ENCODE measurements around the gene STPG1.
A peak's percentile ranks its signal among the peaks of the same experiment; 100 is the strongest.
"Not testable (repeated sequence)": the region's sequence is repeated elsewhere in the genome, so short reads cannot be mapped to it uniquely, and the experiment has no call there.

STPG1 gene

GRCh38 chr1:24413350-24414163 is at the start of gene STPG1:
Gene STPG1 (minus strand): TSS chr1:24413782. CDS start chr1:24401388, 12,394 bp downstream.
- Histone ChIP-seq H3K4me1 (peaks cover 28% of the 10 kb centered on the region), H3K27ac (no peak within 1 kb of the TSS), H3K9ac (no peak within 1 kb of the TSS; the same call in 1 of the 2 replicates), H3K4me3 (peak within 1 kb of the TSS; percentile 68), H3K9me3 (no peaks in the 10 kb centered on the region), H3K36me3 (no peaks in the 10 kb centered on the region), H3K27me3 (peaks cover 28% of the 10 kb centered on the region), H4K20me1 (peaks cover 16% of the 10 kb centered on the region), H3K4me2 (peak within 1 kb of the TSS; percentile 73)
- TF ChIP-seq Cebpa-rat (IDR thresholded peaks at IDR 0.05), result no peak

- not testable (repeated sequence) for H4K20me1 ChIP-seq, H3K9ac ChIP-seq, H3K27ac ChIP-seq, H3K4me1 ChIP-seq, H3K4me2 ChIP-seq, H3K4me3 ChIP-seq, H3K27me3 ChIP-seq
- Histone ChIP-seq H3K9me3 (peaks cover 11% of the 10 kb centered on the region), H3K36me3 (peaks cover 65% of the 10 kb centered on the region)
These were observed 48.5 kb upstream of the STPG1 start for GRCh38 chr1:24462128-24462527.

GRCh38 chr1:24459551-24460266 is 46.1 kb upstream of the STPG1 start:
- no peak overlapping the region for H3K4me3 ChIP-seq
- no peaks in the 10 kb centered on the region for H3K27me3 ChIP-seq
- no peaks in the 10 kb centered on the region for H4K20me1 ChIP-seq
- H3K4me2 ChIP-seq, result no peak overlapping the region
- no peak for TF ChIP-seq Cebpa-rat (IDR thresholded peaks at IDR 0.05)
- no peaks in the 10 kb centered on the region for H3K4me1 ChIP-seq
- no peak overlapping the region for H3K9ac ChIP-seq
- H3K27ac ChIP-seq, result no peak overlapping the region
- H3K9me3 ChIP-seq, result peaks cover 11% of the 10 kb centered on the region
- peaks cover 76% of the 10 kb centered on the region for H3K36me3 ChIP-seq

- H3K27me3 ChIP-seq, result no peaks in the 10 kb centered on the region
- H3K4me2 ChIP-seq, result no peak overlapping the region
- TF ChIP-seq Cebpa-rat (IDR thresholded peaks at IDR 0.05), result no peak
- H3K27ac ChIP-seq, result no peak overlapping the region
- no peak overlapping the region for H3K4me3 ChIP-seq
- no peaks in the 10 kb centered on the region for H3K4me1 ChIP-seq
- H3K9me3 ChIP-seq, result peaks cover 11% of the 10 kb centered on the region
- no peaks in the 10 kb centered on the region for H4K20me1 ChIP-seq
- peaks cover 81% of the 10 kb centered on the region for H3K36me3 ChIP-seq
- no peak overlapping the region for H3K9ac ChIP-seq
These were observed 44.3 kb upstream of the STPG1 start for GRCh38 chr1:24457866-24458265.

GRCh38 chr1:24455272-24455671 is 41.7 kb upstream of the STPG1 start:
- Histone ChIP-seq H3K27me3 (no peaks in the 10 kb centered on the region), H3K4me3 (no peak overlapping the region), H4K20me1 (no peaks in the 10 kb centered on the region), H3K9me3 (no peaks in the 10 kb centered on the region), H3K4me1 (no peaks in the 10 kb centered on the region), H3K9ac (no peak overlapping the region), H3K4me2 (no peak overlapping the region), H3K36me3 (peaks cover 82% of the 10 kb centered on the region), H3K27ac (no peak overlapping the region)
- no peak for TF ChIP-seq Cebpa-rat (IDR thresholded peaks at IDR 0.05)

GRCh38 chr1:24454673-24455072 is 41.1 kb upstream of the STPG1 start:
- Histone ChIP-seq H3K4me3 (no peak overlapping the region), H3K27me3 (no peaks in the 10 kb centered on the region), H4K20me1 (no peaks in the 10 kb centered on the region), H3K4me1 (no peaks in the 10 kb centered on the region), H3K9me3 (no peaks in the 10 kb centered on the region), H3K9ac (no peak overlapping the region), H3K4me2 (no peak overlapping the region), H3K36me3 (peaks cover 79% of the 10 kb centered on the region), H3K27ac (no peak overlapping the region)
- TF ChIP-seq Cebpa-rat (IDR thresholded peaks at IDR 0.05), result no peak

GRCh38 chr1:24452922-24453485 is 39.4 kb upstream of the STPG1 start:
- Histone ChIP-seq H3K4me1 (no peaks in the 10 kb centered on the region), H3K4me2 (no peak overlapping the region), H3K9ac (no peak overlapping the region), H3K4me3 (no peak overlapping the region), H3K27me3 (no peaks in the 10 kb centered on the region), H4K20me1 (no peaks in the 10 kb centered on the region), H3K36me3 (peaks cover 74% of the 10 kb centered on the region), H3K9me3 (no peaks in the 10 kb centered on the region), H3K27ac (no peak overlapping the region)
- no peak for TF ChIP-seq Cebpa-rat (IDR thresholded peaks at IDR 0.05)

GRCh38 chr1:24451746-24452145 is 38.2 kb upstream of the STPG1 start:
- TF ChIP-seq Cebpa-rat (IDR thresholded peaks at IDR 0.05), result no peak
- H4K20me1 ChIP-seq, result no peaks in the 10 kb centered on the region
- H3K27me3 ChIP-seq, result no peaks in the 10 kb centered on the region
- no peak overlapping the region for H3K27ac ChIP-seq
- no peak overlapping the region for H3K4me2 ChIP-seq
- H3K4me1 ChIP-seq, result no peaks in the 10 kb centered on the region
- peaks cover 70% of the 10 kb centered on the region for H3K36me3 ChIP-seq
- no peaks in the 10 kb centered on the region for H3K9me3 ChIP-seq
- H3K4me3 ChIP-seq, result no peak overlapping the region
- H3K9ac ChIP-seq, result no peak overlapping the region

- H3K9ac ChIP-seq, result no peak overlapping the region
- H3K4me1 ChIP-seq, result no peaks in the 10 kb centered on the region
- H3K27me3 ChIP-seq, result no peaks in the 10 kb centered on the region
- peaks cover 68% of the 10 kb centered on the region for H3K36me3 ChIP-seq
- TF ChIP-seq Cebpa-rat (IDR thresholded peaks at IDR 0.05), result no peak
- H3K9me3 ChIP-seq, result no peaks in the 10 kb centered on the region
- no peak overlapping the region for H3K27ac ChIP-seq
- no peaks in the 10 kb centered on the region for H4K20me1 ChIP-seq
- no peak overlapping the region for H3K4me2 ChIP-seq
- no peak overlapping the region for H3K4me3 ChIP-seq
These were observed 37.3 kb upstream of the STPG1 start for GRCh38 chr1:24450857-24451397.

GRCh38 chr1:24450316-24450715 is 36.7 kb upstream of the STPG1 start:
- Histone ChIP-seq H4K20me1 (no peaks in the 10 kb centered on the region), H3K27ac (no peak overlapping the region), H3K36me3 (peaks cover 68% of the 10 kb centered on the region), H3K4me2 (no peak overlapping the region), H3K27me3 (no peaks in the 10 kb centered on the region), H3K9ac (no peak overlapping the region), H3K4me1 (no peaks in the 10 kb centered on the region), H3K4me3 (no peak overlapping the region), H3K9me3 (no peaks in the 10 kb centered on the region)
- TF ChIP-seq Cebpa-rat (IDR thresholded peaks at IDR 0.05), result no peak

- not testable (repeated sequence) for H3K4me1 ChIP-seq, H3K27me3 ChIP-seq, H3K27ac ChIP-seq, H3K9ac ChIP-seq, H3K4me2 ChIP-seq, H3K4me3 ChIP-seq, H4K20me1 ChIP-seq, H3K9me3 ChIP-seq
- H3K36me3 ChIP-seq, result peaks cover 62% of the 10 kb centered on the region
These were observed 32.9 kb upstream of the STPG1 start for GRCh38 chr1:24446446-24446845.

Measured in BLaER1 (cell line).